B cell (primary cell): ENCODE measurements around the gene C6orf118.

Experiments
- CTCF ChIP-seq: fragments of 200-600 bp; IDR thresholded peaks from one replicate; pipeline ENCODE4 v1.8.0; 2022; ENCODE audit warnings: antibody characterized with exemption, mild to moderate bottlenecking
- EZH2 ChIP-seq: IDR thresholded peaks from 2 replicates; pipeline ENCODE4 v1.6.1; 2012; ENCODE audit warnings: borderline replicate concordance, low read depth, mild to moderate bottlenecking, moderate library complexity, low read length; ENCODE audit not compliant: insufficient read depth, poor library complexity, severe bottlenecking

- TF ChIP-seq CTCF (no peak), EZH2 (no peak)
These were observed 36.8 kb downstream of the C6orf118 start for GRCh38 chr6:165272585-165272984.
